HG02943 (cell line): Measurements from ENCODE around the gene KCNQ1.

Experiments
- ATAC-seq: cut with Tn5 transposase; IDR thresholded peaks from one replicate; pipeline ENCODE4 v1.9.1; 2021; ENCODE audit warnings: mild to moderate bottlenecking, low read depth, moderate library complexity; ENCODE audit not compliant: unreplicated experiment

Gene KCNQ1

DNA sequence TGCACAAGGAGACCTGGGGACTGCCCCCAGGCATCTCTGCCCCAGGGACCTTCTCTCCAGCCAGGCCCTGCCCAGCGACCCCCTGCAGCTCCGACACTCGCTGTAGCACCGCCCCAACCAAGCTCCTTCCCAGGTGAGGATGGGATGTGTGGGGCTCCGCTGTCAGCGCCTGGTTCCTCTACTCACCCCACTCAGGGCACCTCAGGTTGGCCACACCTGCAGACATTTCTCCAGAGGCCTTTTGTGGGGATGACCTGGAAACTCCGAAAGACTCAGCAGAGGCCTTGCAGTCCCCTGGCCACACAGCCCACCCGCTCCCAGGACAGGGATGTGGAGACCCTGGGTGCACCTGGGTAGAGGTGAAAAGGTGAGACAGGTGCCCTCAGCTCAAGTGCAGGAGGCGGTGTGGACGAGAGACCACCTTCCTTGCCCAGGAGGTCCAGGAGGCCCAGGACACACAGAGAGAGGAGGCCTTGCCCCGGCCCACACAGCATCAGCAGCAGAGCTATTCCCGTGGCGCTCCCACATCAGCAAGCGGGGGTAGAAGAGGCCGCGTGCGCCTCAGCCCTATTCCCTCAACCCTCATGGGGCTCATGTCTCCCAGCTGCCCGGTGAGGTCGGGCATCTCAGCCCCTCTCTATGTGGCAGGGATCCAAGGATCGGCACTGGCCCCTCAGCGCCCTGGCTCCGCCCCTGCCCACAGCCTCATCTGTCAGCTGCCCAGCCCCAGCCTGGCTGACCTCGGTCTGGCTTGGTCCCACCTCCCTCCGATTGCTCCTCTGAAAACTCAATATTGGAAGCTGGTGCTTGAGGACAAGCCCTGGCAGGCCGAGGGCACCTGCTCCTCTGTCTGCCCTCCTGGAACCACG lies 21.4 kb upstream of the KCNQ1 start:
- no peak for ATAC-seq

DNA sequence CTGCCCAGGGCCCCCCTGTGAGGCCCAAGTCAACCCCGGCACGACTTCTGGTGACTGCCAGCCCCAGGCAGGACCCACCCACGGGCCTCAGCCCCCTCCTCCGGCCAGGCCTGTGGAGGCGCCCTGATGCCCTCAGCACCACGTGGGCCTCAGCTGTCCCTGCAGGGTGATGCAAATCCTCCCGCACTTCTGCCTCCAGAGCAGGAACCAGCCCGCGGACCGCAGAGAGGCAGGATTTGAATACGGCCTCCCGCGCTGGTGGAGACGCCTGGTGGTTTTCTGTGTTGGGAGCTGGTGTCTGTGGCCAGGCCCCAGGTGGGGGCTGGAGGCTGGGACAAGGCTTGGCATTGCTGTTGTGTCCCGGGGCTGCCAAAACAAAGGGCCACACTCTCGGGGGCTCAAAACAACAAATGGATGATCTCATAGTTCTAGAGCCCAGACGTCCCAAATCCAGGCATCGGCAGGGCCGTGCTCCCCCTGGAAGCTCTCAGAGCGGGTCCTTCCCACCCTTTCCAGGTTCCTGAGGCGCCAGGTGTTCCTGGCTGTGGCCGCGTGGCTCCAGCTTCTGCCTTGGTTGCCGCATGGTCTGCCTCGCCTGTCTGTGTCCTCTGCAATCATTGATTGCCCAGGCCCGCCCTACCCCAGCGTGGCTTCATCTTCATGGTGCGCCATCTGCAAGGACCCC lies 19.9 kb upstream of the KCNQ1 start:
- no peak for ATAC-seq

DNA sequence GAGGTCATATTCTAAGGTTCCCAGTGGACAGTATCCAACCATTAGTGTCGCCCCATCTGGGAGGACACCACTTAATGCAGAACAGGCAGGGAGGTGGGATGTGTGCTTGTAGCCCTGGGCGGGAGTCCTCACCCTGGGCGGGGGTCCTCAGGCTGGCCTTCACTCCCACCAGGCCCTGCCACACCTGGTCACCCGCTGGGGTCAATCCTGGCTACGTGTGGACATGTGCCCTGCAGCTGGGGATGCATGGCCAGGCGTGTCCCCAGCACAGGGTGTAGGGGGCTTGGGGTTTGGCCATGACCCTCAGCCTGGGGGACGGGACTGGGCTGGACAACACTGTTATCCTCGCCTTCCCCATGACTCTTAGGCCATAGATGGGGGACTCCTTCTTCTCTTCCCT lies 19.3 kb upstream of the KCNQ1 start:
- ATAC-seq = no peak

DNA sequence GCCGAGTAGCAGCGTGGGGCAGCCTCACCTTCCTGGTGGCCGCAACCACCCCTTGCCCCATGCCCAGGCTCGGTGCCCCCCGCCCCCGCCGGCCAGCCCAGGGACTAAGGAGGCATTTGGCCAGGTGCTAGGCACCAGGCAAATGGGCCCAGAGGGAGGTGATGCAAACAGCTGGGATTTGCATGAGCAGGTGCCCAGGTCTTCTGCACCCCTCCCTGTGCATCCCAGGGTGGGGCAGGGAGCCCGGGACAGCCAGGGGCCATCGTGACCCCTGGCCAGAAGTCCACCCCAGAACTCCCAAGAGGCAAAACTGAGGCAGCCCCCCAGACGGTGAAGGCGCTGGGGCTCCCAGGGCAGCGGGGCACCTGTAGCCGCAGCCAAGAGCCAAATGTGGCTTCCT lies 18.6 kb upstream of the KCNQ1 start:
- ATAC-seq = no peak

DNA sequence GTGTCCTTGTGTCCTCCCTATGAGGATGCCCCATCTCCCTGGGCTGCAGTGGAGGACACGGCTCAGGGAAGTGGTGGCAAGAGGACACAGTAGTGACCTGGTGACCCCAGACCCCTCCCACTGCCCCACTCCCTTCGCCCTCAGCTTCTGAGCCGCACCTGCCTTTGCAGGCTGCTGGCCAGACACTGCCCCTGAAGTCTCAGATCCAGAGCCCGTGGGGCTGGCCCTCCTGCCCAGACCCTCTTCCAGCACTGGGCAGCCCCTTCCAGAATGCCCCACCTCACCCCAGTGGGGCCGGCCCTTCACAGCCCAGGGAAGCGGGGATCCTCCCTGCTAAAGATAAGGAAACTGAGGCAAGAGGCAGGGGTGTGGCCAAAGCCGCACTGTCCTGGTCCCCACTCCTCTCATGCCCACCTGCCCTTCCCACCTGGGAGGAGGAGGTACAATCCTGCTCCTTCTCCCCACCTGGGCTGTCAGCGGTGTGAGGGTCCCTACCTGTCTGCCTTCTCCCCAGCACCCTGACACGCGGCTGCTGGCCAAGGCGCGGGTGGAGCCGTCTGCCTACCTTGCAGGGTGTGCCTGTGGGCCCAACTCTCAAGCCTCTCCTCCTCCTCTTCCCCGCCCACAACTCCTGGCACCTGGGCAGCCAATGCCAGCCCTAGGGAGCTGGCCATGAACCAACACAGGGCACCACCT lies 17.8 kb upstream of the KCNQ1 start:
- ATAC-seq = no peak

DNA sequence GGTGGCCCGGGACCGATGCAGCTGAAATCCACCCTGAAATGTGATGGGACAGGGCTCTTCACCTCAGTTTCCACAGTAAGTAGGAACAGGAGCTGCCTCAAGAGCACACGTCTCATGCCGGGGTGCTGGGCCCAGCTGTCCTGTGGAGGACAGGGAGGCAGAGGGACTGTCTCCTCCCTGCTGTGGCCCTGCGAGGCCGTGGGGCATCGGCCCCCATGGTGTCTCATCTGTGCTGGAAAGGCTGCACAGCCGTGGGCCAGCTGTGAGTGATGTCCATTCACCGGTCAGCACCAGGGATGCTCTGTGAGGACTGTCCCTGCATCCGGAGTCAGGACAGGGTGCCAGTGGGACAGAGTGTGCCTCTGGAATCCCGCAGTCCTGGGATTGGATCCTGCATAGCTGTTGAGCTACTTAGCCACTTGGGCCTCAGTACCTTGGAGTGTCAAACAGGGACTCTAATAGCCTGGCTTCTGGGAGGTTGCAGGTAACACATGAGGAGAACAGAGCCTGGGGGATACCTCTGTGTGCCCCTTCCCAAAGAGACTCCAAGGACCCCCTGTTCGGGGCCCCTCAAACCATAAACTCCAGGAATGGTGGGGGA lies 17.0 kb upstream of the KCNQ1 start:
- no peak for ATAC-seq

DNA sequence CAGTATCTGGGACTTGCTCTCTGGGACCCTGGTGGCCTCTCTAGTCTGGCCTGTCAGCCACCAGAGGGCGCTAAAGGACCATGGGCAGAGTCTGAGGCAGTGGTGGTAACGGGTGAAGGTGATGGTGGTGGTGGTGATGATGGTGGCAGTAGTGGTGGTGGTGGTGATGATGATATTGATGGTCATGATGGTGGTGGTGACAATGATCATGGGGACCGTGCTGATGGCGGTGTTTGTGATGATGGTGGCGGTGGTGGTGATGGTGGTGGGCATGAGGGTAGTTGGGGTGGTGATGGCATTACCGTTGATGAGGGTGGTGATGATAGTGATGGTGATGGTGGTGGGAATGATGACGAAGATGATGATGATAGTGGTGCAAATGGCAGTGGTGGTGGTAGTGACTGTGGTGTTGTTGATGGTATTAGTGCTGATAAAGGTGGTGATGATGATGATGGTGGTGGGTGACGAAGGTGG lies 16.4 kb upstream of the KCNQ1 start:
- ATAC-seq = no peak

DNA sequence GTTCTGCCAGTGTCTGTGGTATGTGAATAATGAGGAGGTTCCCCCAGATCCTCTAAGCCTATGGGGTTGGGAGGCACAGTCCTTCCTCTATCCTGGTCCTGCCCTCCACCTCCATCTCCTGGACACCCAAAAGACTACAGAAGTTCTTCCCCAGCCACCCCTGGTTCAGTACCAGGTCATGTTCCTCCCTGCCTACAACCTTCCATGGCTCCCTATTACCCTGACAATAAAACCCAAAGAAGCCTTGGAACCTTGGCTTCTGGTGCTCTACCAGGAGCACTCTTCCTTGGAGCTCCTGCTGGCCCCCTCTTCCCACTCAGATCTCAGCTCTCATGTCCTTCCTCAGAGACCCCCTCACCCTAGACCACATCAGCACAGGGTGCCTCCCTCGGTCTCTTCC lies 13.4 kb upstream of the KCNQ1 start:
- ATAC-seq = no peak

DNA sequence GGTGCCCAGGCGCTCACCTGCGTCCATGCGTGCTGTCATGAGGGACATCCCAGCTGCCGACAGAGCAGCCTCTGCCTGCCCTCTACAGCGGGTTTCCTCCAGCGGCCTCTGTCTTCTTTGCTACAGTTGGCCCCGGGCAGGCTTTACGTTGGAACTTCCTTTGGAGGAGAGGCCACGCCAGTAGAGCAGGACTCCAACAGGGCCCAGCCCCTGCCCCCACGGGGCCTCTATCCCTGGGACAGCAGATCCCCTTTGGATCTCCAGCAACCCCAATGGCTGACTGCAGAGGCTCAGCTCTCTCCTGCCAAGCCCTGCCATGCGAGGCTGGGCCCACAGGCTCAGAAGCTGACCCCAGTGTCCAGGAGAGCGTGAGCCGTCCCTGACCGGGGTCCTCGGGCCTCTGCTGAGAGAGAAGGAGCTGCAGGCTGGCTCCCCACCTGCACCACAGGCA lies 12.6 kb upstream of the KCNQ1 start:
- ATAC-seq = no peak

DNA sequence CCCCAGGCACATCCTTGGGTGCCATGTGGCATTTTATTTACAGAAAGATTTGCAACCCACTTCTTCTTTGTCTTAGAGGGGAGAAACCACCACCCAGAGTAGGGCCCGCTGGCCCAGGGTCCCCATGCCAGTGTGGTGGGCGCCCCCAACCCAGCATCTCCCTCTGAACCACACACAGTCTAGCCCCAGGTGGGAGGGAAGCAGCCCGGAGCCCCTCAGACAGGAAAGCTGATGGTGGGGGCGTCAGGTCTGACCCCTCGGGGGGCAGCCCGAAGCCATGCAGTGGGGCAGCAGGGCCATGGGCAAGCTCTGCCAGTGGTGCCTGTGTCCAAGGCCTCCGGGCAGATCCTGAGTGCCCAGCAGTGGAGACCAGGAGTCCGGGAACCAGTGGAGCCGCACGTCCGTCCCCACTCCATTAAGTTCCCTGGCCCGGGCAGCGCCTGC lies 12.2 kb upstream of the KCNQ1 start:
- ATAC-seq = no peak

DNA sequence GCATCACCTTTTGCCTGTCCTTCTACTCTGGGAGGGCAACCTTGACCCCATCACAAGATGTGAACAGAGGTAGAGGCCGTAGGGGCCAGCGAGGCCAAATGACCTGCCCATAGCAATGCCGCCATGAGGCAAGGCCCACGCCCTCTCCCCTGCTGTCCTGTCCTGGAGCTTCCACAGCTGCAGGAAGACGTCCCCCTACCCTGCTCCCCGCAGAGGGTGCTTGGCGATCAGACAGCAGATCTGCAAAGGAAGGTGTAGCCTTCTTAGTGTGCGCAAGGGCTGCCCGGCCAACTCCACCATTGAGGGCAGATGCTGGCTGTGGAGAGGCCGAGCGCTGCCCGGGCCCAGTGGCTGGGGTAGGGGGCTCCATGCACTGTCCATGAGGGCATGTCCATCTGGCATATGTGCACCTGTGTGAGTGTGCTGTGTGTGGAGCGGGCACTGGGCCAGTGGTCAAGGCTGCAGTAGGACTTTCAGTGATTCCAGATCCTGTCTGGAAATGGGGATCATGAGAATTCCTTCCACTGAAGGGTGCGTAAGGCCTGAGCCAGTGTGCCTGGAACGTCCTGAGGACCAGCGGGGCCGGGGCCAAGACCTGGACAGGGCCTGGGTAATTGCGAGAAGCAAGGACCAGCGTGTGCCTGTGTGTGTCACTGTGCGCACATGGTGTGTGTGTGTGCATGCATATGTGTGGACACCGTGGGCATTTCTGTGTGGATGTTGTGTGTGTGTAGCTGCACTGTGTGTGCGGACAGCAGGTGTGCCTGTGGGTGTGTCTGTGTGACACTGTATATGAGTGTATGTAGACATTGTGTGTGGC lies 11.5 kb upstream of the KCNQ1 start:
- no peak for ATAC-seq

DNA sequence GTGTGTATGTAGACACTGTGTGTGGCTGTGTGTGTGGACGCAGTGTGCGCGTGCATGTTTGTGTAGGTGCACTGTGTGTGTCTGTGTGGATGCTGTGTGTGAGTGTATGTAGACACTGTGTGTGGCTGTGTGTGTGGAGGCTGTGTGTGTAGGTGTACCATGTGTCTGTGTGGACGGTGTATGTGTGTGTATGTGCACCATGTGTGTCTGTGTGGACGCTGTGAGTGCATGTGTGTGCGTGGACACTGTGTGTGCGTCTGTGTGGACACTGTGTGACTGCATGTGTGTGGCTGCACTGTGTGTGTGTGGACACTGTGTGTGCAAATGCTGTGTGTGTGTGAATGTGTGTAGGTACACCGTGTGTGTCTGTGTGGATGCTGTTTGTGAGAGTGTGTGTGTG lies 10.8 kb upstream of the KCNQ1 start:
- ATAC-seq = no peak

DNA sequence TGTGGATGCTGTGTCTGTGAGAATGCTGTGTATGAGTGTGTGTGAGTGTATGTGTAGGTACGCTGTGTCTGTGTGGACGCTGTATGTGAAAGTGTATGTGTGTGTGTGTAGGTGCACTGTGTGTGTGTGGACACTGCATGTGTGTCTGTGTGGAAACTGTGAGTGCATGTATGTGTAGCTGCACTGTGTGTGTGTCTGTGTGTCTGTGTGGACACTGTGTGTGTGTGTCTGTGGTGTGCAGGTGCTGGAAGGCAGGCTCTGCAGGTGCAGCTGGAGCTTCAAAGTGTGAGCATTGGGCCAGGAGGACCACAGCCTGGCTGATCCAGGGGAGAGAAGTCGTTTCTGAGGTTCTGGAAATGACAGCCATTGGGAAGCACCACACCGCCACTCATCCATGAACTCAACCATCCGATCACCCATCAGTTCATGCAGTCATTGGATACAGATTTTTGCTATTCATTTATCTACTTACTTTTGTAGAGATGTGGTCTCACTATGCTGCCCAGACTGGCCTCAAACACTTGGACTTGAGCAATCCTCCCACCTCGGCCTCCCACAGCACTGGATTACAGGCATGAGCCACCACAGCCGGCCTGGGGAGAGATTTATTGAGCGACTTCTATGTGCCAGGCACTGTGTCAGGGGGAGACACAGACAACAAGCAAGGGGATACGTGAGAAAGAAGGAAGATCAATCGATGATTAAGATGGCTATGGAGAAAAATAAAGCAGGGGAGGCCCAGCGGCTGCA lies 10.1 kb upstream of the KCNQ1 start:
- no peak for ATAC-seq

DNA sequence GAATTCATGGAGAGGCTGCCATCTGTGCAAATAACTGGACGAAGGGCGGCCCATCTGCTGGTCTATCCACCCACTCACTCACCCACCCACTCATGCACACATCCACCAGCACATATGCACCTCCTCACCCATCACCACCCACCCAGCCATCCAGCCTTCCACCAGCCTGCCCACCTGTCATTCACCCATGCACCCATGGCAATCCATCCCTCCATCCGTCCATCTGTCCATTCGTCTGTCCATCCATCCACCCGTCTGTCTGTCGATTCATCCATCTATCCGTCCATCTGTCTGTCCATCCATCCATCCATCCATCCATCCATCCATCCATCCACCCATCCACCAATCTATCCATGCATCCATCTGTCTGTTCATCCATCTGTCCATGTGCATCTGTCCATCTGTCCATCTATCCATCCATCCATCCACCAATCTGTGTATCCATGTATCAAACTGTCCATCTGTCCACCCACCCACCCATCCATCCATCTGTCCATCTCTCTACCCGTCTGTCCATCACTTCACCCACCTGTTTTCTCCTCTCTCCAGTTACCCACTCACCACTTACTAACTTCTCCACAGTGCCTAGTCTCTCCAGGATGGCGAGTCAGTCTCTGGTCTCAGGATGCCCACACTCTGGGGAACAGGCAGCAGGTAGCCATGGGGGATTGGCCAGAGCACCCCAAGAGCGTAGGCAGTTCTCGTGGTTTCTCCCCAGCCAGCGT lies 9.4 kb upstream of the KCNQ1 start:
- ATAC-seq = no peak

DNA sequence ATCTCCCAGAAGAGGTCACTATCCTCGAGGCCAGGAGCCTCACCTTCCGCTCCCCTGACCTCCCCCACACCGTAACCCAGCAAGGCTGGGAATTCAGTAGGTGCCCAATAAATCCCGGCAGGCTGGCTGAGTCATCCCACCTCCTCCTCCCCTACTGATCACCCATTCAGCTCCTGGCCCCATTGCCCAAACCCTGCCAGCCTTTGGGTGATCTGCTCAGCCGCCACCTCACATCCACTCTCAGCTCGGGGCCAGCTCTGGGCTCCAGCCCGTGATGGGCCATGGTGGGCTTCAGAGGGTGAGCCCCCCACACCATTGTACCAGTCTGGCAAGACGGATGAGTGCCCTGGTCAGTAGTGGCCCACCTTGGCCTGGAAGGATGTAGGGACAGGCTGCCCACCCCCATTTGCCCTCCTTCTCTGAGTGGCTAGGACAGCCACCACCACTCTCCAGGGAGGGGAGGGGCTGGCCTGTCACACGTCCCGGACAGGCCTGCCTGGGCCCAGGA lies 8.7 kb upstream of the KCNQ1 start:
- ATAC-seq = no peak

DNA sequence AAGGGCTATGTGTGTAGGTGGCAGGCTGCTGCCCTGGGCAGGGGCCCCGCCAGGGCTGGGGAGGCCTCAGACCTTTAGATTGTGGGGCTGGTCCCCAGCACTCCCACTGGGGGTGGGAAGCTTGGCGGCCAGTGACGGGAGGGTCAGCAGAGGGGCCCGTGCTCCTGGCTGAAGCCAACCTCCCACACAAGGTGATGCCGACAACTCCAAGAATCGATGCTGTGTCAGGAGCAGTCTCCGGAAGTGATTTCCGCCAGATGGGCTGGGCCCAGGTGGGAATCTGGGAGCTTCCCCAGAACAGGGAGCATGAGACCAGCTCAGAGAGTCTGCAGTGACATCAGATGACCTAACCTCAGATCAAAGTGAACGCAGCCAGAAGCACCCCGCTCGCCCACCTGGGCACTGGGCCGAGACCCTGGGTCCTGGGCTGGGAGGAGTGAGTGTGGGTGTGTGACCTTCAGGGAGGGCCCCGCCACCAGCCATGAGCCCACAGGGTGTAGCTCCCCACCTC lies 8.2 kb upstream of the KCNQ1 start:
- ATAC-seq = no peak

DNA sequence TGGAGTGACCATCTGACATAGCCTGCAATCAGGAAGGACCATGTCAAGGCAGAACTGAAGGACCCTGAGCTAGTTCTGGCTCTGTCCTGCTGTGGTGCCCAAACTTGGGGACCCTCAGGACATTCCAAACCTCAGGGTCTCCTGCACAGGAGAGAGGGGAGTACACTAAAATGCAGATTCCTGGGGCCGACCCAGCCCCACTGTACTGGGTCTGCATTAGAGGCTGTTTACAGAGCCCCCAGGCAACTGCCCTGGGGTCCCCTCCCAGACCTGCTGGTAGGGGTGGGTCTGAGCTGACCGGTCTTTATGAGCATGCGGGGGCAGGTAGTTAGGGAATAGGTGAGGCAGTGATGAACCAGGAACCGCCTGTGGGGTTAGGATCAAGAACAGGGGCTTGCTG lies 7.3 kb upstream of the KCNQ1 start:
- ATAC-seq = no peak

DNA sequence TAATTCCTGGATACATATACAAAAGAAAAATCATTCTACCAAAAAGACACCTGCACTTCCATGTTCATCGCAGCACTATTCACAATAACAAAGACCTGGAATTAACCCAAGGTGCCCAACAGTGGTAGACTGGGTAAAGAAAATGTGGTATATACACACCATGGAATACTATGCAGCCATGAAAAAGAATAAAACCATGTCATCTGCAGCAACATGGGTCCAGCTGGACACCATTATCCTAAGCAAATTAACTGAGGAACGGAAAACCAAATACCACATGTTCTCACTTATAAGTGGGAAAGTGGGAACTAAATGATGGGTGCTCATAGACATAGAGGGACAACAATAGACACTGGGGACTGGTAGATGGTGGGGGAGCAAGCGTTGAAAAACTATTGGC lies 5.0 kb upstream of the KCNQ1 start:
- no peak for ATAC-seq
